GM21717 (cell line): ENCODE results near the gene CFB.
"Not testable (repeated sequence)": the region's sequence is repeated elsewhere in the genome, so short reads cannot be mapped to it uniquely, and the experiment has no call there.

ENCODE experiments used
- ATAC-seq: cut with Tn5 transposase; IDR thresholded peaks from one replicate; pipeline ENCODE4 v1.9.1; 2021; ENCODE audit warnings: mild to moderate bottlenecking, moderate library complexity; ENCODE audit not compliant: unreplicated experiment

The CFB gene

DNA sequence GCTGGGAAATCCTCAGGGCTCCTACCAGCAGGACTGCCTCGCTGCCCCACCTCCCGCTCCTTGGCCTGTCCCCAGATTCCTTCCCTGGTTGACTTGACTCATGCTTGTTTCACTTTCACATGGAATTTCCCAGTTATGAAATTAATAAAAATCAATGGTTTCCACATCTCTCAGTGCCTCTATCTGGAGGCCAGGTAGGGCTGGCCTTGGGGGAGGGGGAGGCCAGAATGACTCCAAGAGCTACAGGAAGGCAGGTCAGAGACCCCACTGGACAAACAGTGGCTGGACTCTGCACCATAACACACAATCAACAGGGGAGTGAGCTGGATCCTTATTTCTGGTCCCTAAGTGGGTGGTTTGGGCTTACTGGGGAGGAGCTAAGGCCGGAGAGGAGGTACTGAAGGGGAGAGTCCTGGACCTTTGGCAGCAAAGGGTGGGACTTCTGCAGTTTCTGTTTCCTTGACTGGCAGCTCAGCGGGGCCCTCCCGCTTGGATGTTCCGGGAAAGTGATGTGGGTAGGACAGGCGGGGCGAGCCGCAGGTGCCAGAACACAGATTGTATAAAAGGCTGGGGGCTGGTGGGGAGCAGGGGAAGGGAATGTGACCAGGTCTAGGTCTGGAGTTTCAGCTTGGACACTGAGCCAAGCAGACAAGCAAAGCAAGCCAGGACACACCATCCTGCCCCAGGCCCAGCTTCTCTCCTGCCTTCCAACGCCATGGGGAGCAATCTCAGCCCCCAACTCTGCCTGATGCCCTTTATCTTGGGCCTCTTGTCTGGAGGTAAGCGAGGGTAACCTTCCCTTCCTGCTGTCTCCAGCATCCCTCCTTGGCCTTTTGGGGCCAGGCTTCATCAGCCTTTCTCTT, at the start of gene CFB:
CFB (plus strand) TSS at position 589 of the 863 bp plus-strand sequence; CDS start at position 716, 127 bp downstream.
- no peak for ATAC-seq

- no peak for ATAC-seq
Observed at GRCh38 chr6:31896493-31896855, 49.4 kb upstream of the CFB start.

DNA sequence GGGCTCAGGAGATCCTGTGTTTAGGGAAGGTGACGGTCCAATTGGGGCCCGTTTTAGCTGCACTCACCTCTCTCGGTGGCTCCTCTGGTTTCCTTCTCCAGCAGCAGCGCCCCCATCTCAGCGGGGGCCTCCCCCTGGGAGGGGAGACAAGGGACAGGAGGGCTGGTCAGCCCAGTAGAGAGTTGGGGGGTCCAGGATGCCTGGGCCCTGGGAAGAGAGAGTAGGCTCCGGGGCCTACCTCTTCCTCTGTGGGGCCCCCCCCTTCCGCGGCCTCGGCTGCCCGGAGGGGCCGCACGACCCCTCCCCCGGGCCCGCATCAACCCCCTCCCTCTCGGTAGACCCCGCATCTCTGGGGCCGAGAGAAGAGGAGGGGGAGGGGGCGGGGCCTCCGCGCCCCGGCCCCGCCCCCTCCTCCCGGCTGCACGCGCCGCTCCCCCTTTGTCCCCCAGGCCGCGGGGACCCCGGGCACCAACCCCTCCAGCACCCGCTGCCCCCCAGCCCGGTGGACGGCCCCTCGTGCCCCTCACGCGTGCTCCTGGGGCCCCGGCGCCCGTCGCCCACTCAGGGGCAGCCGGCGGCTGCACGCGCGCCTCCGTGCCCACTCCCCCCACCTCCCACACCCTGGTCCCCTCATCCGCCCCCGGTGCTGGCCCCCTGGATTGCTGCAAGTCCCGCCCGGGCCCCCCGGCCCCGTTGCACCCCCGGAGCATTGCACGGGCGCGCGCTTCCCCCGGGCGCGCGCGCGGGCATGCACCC, 48.9 kb upstream of the CFB start:
- ATAC-seq: no peak

GRCh38 chr6:31897612-31898382, 48.1 kb upstream of the CFB start, which contains the start of gene EHMT2:
EHMT2 (minus strand) TSS chr6:31897698; CDS start chr6:31897677, 21 bp downstream.
- ATAC-seq: peak; percentile 38

DNA sequence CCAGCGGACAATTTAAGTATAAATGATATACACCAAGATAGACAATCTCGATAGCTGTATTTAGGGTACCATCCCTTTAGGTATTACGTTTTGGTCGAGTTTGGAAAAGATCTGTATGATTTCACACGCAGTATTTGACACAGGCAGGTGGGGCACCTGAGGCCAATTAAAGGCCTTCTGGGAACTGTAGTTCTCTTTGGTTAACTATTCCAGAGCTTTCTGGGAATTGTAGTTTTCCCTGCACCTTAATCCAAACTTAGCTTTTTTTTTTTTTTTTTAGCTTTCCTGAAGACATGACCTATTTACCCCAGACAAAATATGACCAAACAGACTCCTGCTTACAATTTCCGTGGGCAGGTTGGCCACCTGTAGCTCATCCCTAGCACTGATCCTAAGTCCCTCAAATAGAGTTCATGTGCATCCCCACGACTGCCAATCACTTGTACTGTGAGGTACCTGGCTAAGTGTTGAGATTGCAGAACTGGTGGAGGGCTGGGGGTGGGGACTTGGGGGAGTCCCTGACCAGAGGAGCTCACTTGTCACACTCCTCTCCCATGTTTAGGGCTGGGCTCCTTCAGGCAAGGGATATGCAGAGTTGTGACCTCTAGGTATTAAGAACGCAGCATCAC, 47.4 kb upstream of the CFB start:
- ATAC-seq: no peak

DNA sequence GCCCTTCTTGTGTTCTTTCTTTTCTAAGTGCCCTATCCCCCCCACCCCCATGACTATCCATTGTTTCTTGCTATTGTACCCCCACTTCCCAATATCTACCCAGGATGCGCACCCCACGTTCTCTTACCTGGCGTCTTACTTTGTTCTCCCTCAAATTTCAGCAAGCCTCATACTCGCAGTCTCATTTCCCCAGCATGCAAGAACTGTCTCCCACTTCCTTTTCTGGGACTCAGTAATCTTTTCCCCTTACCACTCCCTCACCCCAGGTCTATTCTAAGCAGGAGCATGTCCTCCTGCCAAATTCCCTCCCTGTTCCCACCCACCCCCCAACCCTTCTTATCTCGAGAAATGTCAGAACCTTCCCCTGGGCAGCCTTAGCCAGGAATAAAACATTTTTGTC, 46.7 kb upstream of the CFB start:
- no peak for ATAC-seq

DNA sequence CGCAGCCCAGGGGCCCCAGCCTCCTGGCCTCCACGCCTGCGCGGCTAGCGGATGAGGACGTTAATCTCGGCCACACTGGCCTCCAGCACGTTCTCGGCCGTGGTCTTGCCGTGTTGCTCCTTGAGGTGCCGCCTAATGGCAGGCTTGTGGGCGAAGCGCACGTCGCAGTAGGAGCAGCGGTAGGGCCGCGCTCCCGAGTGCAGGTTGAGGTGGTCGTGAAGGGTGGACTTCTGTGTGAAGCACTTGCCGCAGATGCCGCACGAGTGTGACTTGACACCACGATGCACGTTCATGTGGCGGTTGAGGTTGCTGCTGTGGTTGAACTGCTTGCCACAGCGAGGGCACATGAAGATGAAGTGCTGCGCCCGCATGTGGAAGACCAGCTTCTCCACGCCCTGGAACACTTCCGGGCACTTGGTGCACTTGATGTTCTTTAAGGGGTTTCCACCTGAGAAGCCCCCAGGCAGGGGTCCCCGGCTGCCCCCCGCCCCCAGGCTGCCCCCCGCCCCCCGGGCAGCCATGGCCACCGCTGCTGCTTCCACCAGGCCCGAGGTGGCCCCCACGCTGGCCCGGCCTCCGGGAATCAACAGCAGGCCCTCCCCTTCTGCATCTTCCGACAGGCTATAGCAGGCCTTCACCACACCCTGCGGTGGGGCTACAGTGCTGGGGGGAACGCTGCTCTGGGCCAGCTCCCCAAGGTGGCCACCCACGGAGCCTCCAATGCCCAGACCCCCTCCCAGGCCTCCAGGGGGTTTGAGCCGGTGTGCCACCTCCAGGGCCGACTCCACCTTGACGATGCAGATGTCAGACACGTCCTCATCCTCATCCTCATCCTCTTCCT, 45.8 kb upstream of the CFB start:
- no peak for ATAC-seq

GRCh38 chr6:31900917-31901414, 44.9 kb upstream of the CFB start:
- ATAC-seq: no peak

GRCh38 chr6:31901415-31901952, 44.4 kb upstream of the CFB start:
- ATAC-seq: no peak

GRCh38 chr6:31901953-31902643, 43.8 kb upstream of the CFB start, which contains the start of gene ZBTB12:
ZBTB12 (minus strand) TSS chr6:31902086; CDS start chr6:31901305, 781 bp downstream.
- no peak for ATAC-seq

- no peak for ATAC-seq
Observed at GRCh38 chr6:31903957-31904356, 41.9 kb upstream of the CFB start.

DNA sequence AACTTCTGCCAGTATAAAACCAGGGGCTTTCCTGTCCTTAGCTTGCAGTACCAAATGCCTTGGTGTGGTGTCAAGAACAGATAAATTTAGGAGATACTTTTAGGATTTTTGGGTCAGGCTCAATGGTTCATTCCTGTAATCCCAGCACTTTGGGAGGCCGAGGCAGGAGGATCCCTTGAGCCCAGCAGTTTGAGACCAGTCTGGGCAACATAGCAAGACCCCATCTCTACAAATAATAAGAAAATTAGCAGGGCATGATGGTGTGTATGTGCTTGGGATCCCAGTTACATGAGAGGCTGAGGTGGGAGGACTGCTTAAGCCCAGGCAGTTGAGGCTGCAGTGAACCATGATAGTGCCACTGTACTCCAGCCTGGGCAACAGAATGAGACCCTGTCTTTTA, 40.9 kb upstream of the CFB start:
- ATAC-seq: no peak

- ATAC-seq: no peak
Observed at GRCh38 chr6:31906122-31906521, 39.8 kb upstream of the CFB start.

- not testable (repeated sequence) for ATAC-seq
Observed at GRCh38 chr6:31906727-31907126, 39.2 kb upstream of the CFB start.

DNA sequence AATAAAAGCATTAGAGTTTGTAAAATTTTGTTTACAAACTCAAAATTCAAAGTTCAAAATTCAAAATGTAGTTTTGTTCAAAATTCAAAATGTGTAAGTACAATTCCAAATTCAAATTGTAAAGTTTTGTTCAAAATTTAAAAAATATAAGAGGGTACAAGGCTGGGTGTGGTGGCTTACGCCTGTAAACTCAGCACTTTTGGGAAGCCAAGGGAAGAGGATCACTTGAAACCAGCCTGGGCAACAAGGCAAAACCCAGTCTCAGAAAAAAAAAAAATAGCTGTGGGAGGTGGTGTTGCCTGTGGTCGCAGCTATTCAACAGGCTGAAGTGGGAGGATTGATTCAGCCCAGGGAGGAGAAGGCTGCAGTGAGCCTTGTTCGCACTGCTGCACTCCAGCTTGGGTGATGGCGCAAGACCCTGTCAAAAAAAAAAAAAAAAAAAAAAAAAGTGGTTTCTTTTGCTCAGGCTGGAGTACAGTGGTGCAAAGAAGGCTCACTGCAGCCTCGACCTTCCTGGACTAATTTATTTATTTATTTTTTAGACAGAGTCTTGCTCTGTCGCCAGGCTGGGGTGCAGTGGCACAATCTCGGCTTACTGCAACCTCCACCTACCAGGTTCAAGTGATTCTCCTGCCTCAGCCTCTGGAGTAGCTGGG, 38.6 kb upstream of the CFB start:
- no peak for ATAC-seq

GRCh38 chr6:31908255-31908654, 37.6 kb upstream of the CFB start:
- not testable (repeated sequence) for ATAC-seq

GRCh38 chr6:31908791-31909190, 37.1 kb upstream of the CFB start:
- peak; percentile 79 for ATAC-seq

GRCh38 chr6:31909298-31909697, 36.6 kb upstream of the CFB start:
- not testable (repeated sequence) for ATAC-seq
